K562 (cell line): Measurements from ENCODE around the gene DPH7. TPM values are rescaled to one million over a fixed set of nuclear protein-coding genes. Genes with fewer than 3 reads are reported as not detected.

Experiments used
- BCOR ChIP-seq: fragments of 450-650 bp; IDR thresholded peaks from 2 replicates; pipeline ENCODE4 v1.6.1; 2016
- CBX8 ChIP-seq: fragments of 200-600 bp; sonication (generic); IDR thresholded peaks from 2 replicates; pipeline ENCODE4 v1.6.1; 2012; ENCODE audit warnings: borderline replicate concordance, mixed run types, low read depth, mild to moderate bottlenecking, moderate library complexity, mixed read lengths, low read length, control low read depth, inconsistent platforms; ENCODE audit not compliant: poor library complexity, severe bottlenecking; ENCODE audit errors: extremely low read depth
- CUX1 ChIP-seq: fragments of 200-800 bp; sonication (Bioruptor generic); IDR thresholded peaks from 2 replicates; pipeline ENCODE4 v1.6.1; 2016; ENCODE audit warnings: missing genetic modification characterization, missing compliant biosample characterization
- GABPB1 ChIP-seq: sonication (generic); formaldehyde crosslinking; IDR thresholded peaks from 2 replicates; pipeline ENCODE4 v1.8.0; 2022; ENCODE audit warnings: mild to moderate bottlenecking, missing genetic modification reagents
- HDAC3 ChIP-seq: fragments of 450-650 bp; IDR thresholded peaks from 2 replicates; pipeline ENCODE4 v1.6.1; 2018; ENCODE audit warnings: borderline replicate concordance, mild to moderate bottlenecking, moderate library complexity; ENCODE audit not compliant: partially characterized antibody
- TAL1 ChIP-seq: fragments of 450-650 bp; IDR thresholded peaks from 2 replicates; pipeline ENCODE4 v1.6.1; 2016; ENCODE audit warnings: mild to moderate bottlenecking
- XRCC4 ChIP-seq: IDR thresholded peaks from one replicate; pipeline ENCODE4 v1.6.1; 2011; ENCODE audit not compliant: insufficient read depth, insufficient read length; ENCODE audit errors: extremely low read depth
- XRCC5 ChIP-seq: fragments of 200-400 bp; formaldehyde crosslinking; IDR thresholded peaks from 2 replicates; pipeline ENCODE4 v1.6.1; 2017; ENCODE audit warnings: low read depth, mild to moderate bottlenecking, low read length
- ZFP91 ChIP-seq: sonication (generic); formaldehyde crosslinking; IDR thresholded peaks from 2 replicates; pipeline ENCODE4 v1.8.0; 2022; ENCODE audit warnings: mild to moderate bottlenecking, missing genetic modification reagents
- ZNF124 ChIP-seq: sonication (generic); formaldehyde crosslinking; IDR thresholded peaks from 2 replicates; pipeline ENCODE4 v1.8.1; 2022; ENCODE audit warnings: missing genetic modification reagents
- ZNF3 ChIP-seq: fragments of 250-450 bp; sonication (Bioruptor Pico); IDR thresholded peaks from 2 replicates; pipeline ENCODE4 v1.5.0; 2021; ENCODE audit warnings: mild to moderate bottlenecking, moderate library complexity
- ZNF408 ChIP-seq: fragments of 250-450 bp; sonication (Bioruptor Pico); IDR thresholded peaks from 2 replicates; pipeline ENCODE4 v1.4.0; 2020; ENCODE audit warnings: low read depth, mild to moderate bottlenecking, moderate library complexity
- ZNF830 ChIP-seq: fragments of 250-450 bp; sonication (Bioruptor Pico); IDR thresholded peaks from 2 replicates; pipeline ENCODE4 v1.5.0; 2021; ENCODE audit warnings: mild to moderate bottlenecking
- polyA plus RNA-seq, 8 experiments: library from polyadenylated mRNA; depleted of rRNA in 4 of 8; stranded (reverse) in 5 of 8; unstranded in 3 of 8; fragments of >200 nt; fragmentation: Nextera tagmentation in 2 of 8; fragmentation: Illumina TruSeq in 1 of 8; extraction: Ambion mirVana in 2 of 8; extraction: Trizol in 1 of 8; gene quantifications; 2 replicates each; pipeline versions ENCODE4 v1.2.1 to v1.2.3, GENCODE V29; 2011 to 2014; ENCODE audit warnings: inconsistent platforms in 1 of 8, missing spikeins in 1 of 8
- total RNA-seq, 7 experiments: library from RNA; depleted of rRNA in 6 of 7; stranded (reverse); fragments of >200 nt in 6 of 7; fragmentation: Illumina TruSeq in 2 of 7; extraction: Trizol in 2 of 7; gene quantifications; 2 replicates each; pipeline versions ENCODE4 v1.2.1 to v1.2.3, GENCODE V29; 2011 to 2021; ENCODE audit warnings: low replicate concordance in 1 of 7
- TF ChIP-seq, protein P1 (sequence below): fragments of 250-450 bp; sonication (Bioruptor Pico); IDR thresholded peaks from 2 replicates; pipeline ENCODE4 v1.8.0; 2021; ENCODE audit warnings: borderline replicate concordance, mild to moderate bottlenecking, moderate library complexity; ENCODE audit not compliant: poor library complexity, severe bottlenecking
- TF ChIP-seq, protein P2 (sequence below), 2 experiments: IDR thresholded peaks; 2 replicates each; pipeline ENCODE4 v1.6.1; 2012; ENCODE audit warnings: improper control_type of control experiment in 2 of 2, low read depth in 2 of 2, low read length in 2 of 2, borderline replicate concordance in 1 of 2

DPH7 gene
- total and polyA plus RNA-seq, 9 of the 15 experiments (the other 6 are each of a cell fraction or from before 2014, with no cell fraction given): 13.9 to 68.6 (median 41.3) TPM

DNA sequence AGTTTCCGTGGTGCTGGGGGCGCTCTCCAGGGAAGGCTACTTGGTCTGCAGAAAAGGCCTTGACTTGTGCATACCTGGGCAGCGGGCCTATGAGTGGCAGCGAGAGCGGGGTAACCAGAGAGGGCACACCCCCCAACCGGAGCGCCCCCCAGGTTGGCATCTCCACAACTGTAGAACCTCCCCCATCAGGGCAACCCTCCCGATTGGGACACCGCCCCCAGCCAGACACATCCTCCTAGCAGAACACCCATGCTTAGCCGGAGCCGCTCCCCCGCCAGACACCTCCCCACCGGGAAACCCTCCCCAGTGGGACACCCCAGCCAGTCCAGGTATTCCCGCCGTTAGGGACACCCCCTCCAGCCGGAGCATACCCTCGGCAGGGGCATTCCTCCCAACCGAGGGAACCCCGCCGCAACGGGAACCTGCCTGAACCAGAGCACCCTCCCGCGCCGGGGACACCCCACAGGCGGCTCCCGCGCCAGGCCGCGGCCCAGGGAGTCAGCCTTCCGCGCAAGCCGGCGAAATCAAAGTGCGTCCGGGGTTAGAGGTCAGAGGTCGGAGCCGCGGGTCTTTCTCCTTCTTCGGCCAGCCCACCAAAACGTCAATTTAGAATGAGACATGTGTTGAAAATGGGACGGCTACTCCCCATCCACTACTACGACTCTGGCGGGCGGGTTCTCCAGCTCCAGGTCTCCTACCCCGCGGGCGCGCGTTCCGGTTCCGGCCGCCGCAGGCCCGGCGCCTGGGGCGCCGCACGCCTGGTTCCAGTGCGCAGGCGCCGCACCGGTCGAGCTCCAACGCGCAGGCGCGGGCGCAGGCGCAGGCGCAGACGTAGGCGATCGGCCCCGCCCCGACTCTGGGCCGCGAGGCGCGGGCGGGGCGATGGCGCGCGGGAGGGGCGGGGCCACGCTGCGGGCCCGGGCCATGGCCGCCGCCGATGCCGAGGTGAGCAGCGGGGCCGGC is 39.7 kb upstream of the DPH7 start, which contains the start of gene EHMT1 (continued):
- TF ChIP-seq CBX8 (no peak), BCOR (0 out of 2 replicates have a peak, but pooled peaks have one; percentile 31), ZNF3 (CRISPR knock-in tag) (peak; percentile 27; the same call in 1 of the 2 replicates), CUX1 (CRISPR knock-in tag) (no peak), ZNF830 (peak; percentile 92), TAL1 (no peak), XRCC4 (no peak), HDAC3 (no peak), ZFP91 (CRISPR knock-in tag) (no peak), GABPB1 (CRISPR knock-in tag) (peak; percentile 91), ZNF408 (CRISPR knock-in tag) (no peak), XRCC5 (no peak), ZNF124 (CRISPR knock-in tag) (no peak)
- TF ChIP-seq, protein P1, sequence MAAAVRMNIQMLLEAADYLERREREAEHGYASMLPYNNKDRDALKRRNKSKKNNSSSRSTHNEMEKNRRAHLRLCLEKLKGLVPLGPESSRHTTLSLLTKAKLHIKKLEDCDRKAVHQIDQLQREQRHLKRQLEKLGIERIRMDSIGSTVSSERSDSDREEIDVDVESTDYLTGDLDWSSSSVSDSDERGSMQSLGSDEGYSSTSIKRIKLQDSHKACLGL (CRISPR knock-in tag): peak; percentile 57
- TF ChIP-seq, protein P2, sequence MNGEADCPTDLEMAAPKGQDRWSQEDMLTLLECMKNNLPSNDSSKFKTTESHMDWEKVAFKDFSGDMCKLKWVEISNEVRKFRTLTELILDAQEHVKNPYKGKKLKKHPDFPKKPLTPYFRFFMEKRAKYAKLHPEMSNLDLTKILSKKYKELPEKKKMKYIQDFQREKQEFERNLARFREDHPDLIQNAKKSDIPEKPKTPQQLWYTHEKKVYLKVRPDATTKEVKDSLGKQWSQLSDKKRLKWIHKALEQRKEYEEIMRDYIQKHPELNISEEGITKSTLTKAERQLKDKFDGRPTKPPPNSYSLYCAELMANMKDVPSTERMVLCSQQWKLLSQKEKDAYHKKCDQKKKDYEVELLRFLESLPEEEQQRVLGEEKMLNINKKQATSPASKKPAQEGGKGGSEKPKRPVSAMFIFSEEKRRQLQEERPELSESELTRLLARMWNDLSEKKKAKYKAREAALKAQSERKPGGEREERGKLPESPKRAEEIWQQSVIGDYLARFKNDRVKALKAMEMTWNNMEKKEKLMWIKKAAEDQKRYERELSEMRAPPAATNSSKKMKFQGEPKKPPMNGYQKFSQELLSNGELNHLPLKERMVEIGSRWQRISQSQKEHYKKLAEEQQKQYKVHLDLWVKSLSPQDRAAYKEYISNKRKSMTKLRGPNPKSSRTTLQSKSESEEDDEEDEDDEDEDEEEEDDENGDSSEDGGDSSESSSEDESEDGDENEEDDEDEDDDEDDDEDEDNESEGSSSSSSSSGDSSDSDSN (IDR thresholded peaks at IDR 0.05; ENCODE audit: borderline replicate concordance in 1 of 2, low read depth in 2 of 2, low read length in 2 of 2): no peak
